Activated naive CD8-positive, alpha-beta T cell treated with anti-CD3 and anti-CD28 coated beads, Interleukin-2, amount 50 U/mL, for 24 hours (primary cell): Measurements from ENCODE around the gene PARP16.

Experiments used
- ATAC-seq: fragments of 150-1000 bp; cut with Tn5 transposase; one replicate; pipeline ENCODE4 v1.10.0; 2021
- DNase-seq: peaks from one replicate; pipeline ENCODE4 v3.0.0; 2021
- H3K27ac Mint-ChIP-seq: one replicate; pipeline ENCODE4 v1.8.0; 2021; ENCODE audit warnings: mild to moderate bottlenecking, mixed read lengths
- H3K27me3 Mint-ChIP-seq: one replicate; pipeline ENCODE4 v1.8.0; 2021; ENCODE audit warnings: mixed read lengths
- H3K36me3 Mint-ChIP-seq: one replicate; pipeline ENCODE4 v1.8.0; 2021; ENCODE audit warnings: low read depth, mixed read lengths
- H3K4me1 Mint-ChIP-seq: one replicate; pipeline ENCODE4 v1.8.0; 2021; ENCODE audit warnings: mixed read lengths
- H3K4me3 Mint-ChIP-seq: one replicate; pipeline ENCODE4 v1.8.0; 2021; ENCODE audit warnings: mild to moderate bottlenecking, moderate library complexity, mixed read lengths
- H3K9me3 Mint-ChIP-seq: one replicate; pipeline ENCODE4 v1.8.0; 2021; ENCODE audit warnings: mixed read lengths

The PARP16 gene

GRCh38 chr15:65327651-65328393 lies 41.1 kb upstream of the PARP16 start:
- Mint-ChIP-seq H3K36me3 (no peaks in the 10 kb centered on the region), H3K27ac (peak overlapping the region; percentile 68)

GRCh38 chr15:65326818-65327217 lies 40.1 kb upstream of the PARP16 start:
- Mint-ChIP-seq H3K4me1 (peaks cover 2% of the 10 kb centered on the region), H3K27me3 (peaks cover 4% of the 10 kb centered on the region), H3K36me3 (no peaks in the 10 kb centered on the region), H3K27ac (no peak overlapping the region), H3K9me3 (no peaks in the 10 kb centered on the region), H3K4me3 (no peak overlapping the region)
- no peak for DNase-seq
- ATAC-seq: no peak

More at GRCh38 chr15:65327651-65328393, 41.1 kb upstream of the PARP16 start:
- H3K4me3 Mint-ChIP-seq: no peak overlapping the region
- DNase-seq: no peak
- H3K4me1 Mint-ChIP-seq: peaks cover 2% of the 10 kb centered on the region
- H3K9me3 Mint-ChIP-seq: no peaks in the 10 kb centered on the region
- no peak for ATAC-seq
- H3K27me3 Mint-ChIP-seq: no peaks in the 10 kb centered on the region

- Mint-ChIP-seq H3K27me3 (peaks cover 6% of the 10 kb centered on the region), H3K36me3 (no peaks in the 10 kb centered on the region), H3K9me3 (no peaks in the 10 kb centered on the region), H3K4me1 (peaks cover 2% of the 10 kb centered on the region), H3K4me3 (no peak overlapping the region), H3K27ac (no peak overlapping the region)
- no peak for ATAC-seq
- no peak for DNase-seq
Measured at GRCh38 chr15:65326117-65326526, 39.4 kb upstream of the PARP16 start.

GRCh38 chr15:65323071-65323511 lies 36.4 kb upstream of the PARP16 start:
- ATAC-seq (no peak), DNase-seq (no peak)
- Mint-ChIP-seq H3K27ac (no peak overlapping the region), H3K27me3 (peaks cover 6% of the 10 kb centered on the region), H3K9me3 (no peaks in the 10 kb centered on the region), H3K4me3 (no peak overlapping the region), H3K4me1 (peaks cover 2% of the 10 kb centered on the region), H3K36me3 (no peaks in the 10 kb centered on the region)

- no peaks in the 10 kb centered on the region for H3K36me3 Mint-ChIP-seq
- DNase-seq: peak; percentile 77
- peaks cover 6% of the 10 kb centered on the region for H3K27me3 Mint-ChIP-seq
- H3K4me1 Mint-ChIP-seq: no peaks in the 10 kb centered on the region
- H3K9me3 Mint-ChIP-seq: no peaks in the 10 kb centered on the region
- H3K27ac Mint-ChIP-seq: peak overlapping the region; percentile 39
- H3K4me3 Mint-ChIP-seq: no peak overlapping the region
- peak; percentile 98 for ATAC-seq
Measured at GRCh38 chr15:65318870-65319356, 32.2 kb upstream of the PARP16 start.

- H3K36me3 Mint-ChIP-seq: no peaks in the 10 kb centered on the region
- H3K4me3 Mint-ChIP-seq: no peak overlapping the region
- no peak overlapping the region for H3K27ac Mint-ChIP-seq
- DNase-seq (no peak), ATAC-seq (no peak)
- no peaks in the 10 kb centered on the region for H3K4me1 Mint-ChIP-seq
- no peaks in the 10 kb centered on the region for H3K9me3 Mint-ChIP-seq
- H3K27me3 Mint-ChIP-seq: no peaks in the 10 kb centered on the region
Measured at GRCh38 chr15:65312400-65312916, 25.8 kb upstream of the PARP16 start.

- DNase-seq: no peak
- Mint-ChIP-seq H3K36me3 (no peaks in the 10 kb centered on the region), H3K9me3 (no peaks in the 10 kb centered on the region), H3K27me3 (no peaks in the 10 kb centered on the region), H3K4me1 (no peaks in the 10 kb centered on the region), H3K27ac (no peak overlapping the region), H3K4me3 (no peak overlapping the region)
- no peak for ATAC-seq
Measured at GRCh38 chr15:65311760-65312159, 25.1 kb upstream of the PARP16 start.

- H3K9me3 Mint-ChIP-seq: no peaks in the 10 kb centered on the region
- H3K4me1 Mint-ChIP-seq: peaks cover 5% of the 10 kb centered on the region
- no peaks in the 10 kb centered on the region for H3K36me3 Mint-ChIP-seq
- H3K4me3 Mint-ChIP-seq: no peak overlapping the region
- DNase-seq (no peak), ATAC-seq (no peak)
- H3K27me3 Mint-ChIP-seq: no peaks in the 10 kb centered on the region
- H3K27ac Mint-ChIP-seq: no peak overlapping the region
Measured at GRCh38 chr15:65310431-65311137, 23.9 kb upstream of the PARP16 start.

- no peaks in the 10 kb centered on the region for H3K36me3 Mint-ChIP-seq
- H3K27ac Mint-ChIP-seq: no peak overlapping the region
- H3K9me3 Mint-ChIP-seq: no peaks in the 10 kb centered on the region
- H3K27me3 Mint-ChIP-seq: no peaks in the 10 kb centered on the region
- H3K4me3 Mint-ChIP-seq: no peak overlapping the region
- no peak for DNase-seq
- no peak for ATAC-seq
- H3K4me1 Mint-ChIP-seq: peaks cover 10% of the 10 kb centered on the region
Measured at GRCh38 chr15:65309882-65310418, 23.3 kb upstream of the PARP16 start.

- Mint-ChIP-seq H3K27ac (no peak overlapping the region), H3K36me3 (no peaks in the 10 kb centered on the region), H3K9me3 (no peaks in the 10 kb centered on the region), H3K4me3 (no peak overlapping the region), H3K27me3 (peaks cover 4% of the 10 kb centered on the region), H3K4me1 (peaks cover 27% of the 10 kb centered on the region)
- ATAC-seq: no peak
- DNase-seq: no peak
Measured at GRCh38 chr15:65307978-65308377, 21.3 kb upstream of the PARP16 start.

- ATAC-seq (no peak), DNase-seq (no peak)
- Mint-ChIP-seq H3K36me3 (no peaks in the 10 kb centered on the region), H3K27ac (no peak overlapping the region), H3K27me3 (peaks cover 4% of the 10 kb centered on the region), H3K4me1 (peaks cover 27% of the 10 kb centered on the region), H3K9me3 (no peaks in the 10 kb centered on the region), H3K4me3 (no peak overlapping the region)
Measured at GRCh38 chr15:65306551-65306950, 19.9 kb upstream of the PARP16 start.

- H3K4me1 Mint-ChIP-seq: peaks cover 27% of the 10 kb centered on the region
- ATAC-seq: no peak
Measured at GRCh38 chr15:65305776-65306175, 19.1 kb upstream of the PARP16 start.

GRCh38 chr15:65305150-65305758 lies 18.6 kb upstream of the PARP16 start:
- Mint-ChIP-seq H3K9me3 (no peaks in the 10 kb centered on the region), H3K27me3 (peaks cover 4% of the 10 kb centered on the region), H3K36me3 (no peaks in the 10 kb centered on the region), H3K27ac (peak overlapping the region; percentile 99), H3K4me3 (peak overlapping the region; percentile 90), H3K4me1 (peaks cover 31% of the 10 kb centered on the region)
- ATAC-seq (peak; percentile 71), DNase-seq (no peak)

More at GRCh38 chr15:65305776-65306175, 19.1 kb upstream of the PARP16 start:
- Mint-ChIP-seq H3K9me3 (no peaks in the 10 kb centered on the region), H3K4me3 (no peak overlapping the region), H3K36me3 (no peaks in the 10 kb centered on the region), H3K27me3 (peaks cover 4% of the 10 kb centered on the region), H3K27ac (peak overlapping the region; percentile 99)
- no peak for DNase-seq

GRCh38 chr15:65304381-65305149 lies 17.9 kb upstream of the PARP16 start, which contains the start of gene RNU5B-1:
Gene RNU5B-1 (plus strand): TSS chr15:65304677.
- no peaks in the 10 kb centered on the region for H3K9me3 Mint-ChIP-seq
- peaks cover 38% of the 10 kb centered on the region for H3K4me1 Mint-ChIP-seq
- DNase-seq (peak; percentile 83), ATAC-seq (peak; percentile 80)
- H3K36me3 Mint-ChIP-seq: no peaks in the 10 kb centered on the region
- H3K27me3 Mint-ChIP-seq: peaks cover 4% of the 10 kb centered on the region
- peak within 1 kb of the TSS; percentile 90 for H3K4me3 Mint-ChIP-seq
- peak within 1 kb of the TSS; percentile 99 for H3K27ac Mint-ChIP-seq
